HepG2 (cell line): ENCODE data around the gene C2orf74. TPM values are rescaled to one million over a fixed set of nuclear protein-coding genes. Genes with fewer than 3 reads are reported as not detected.

ENCODE experiments used
- ATF7 ChIP-seq, 2 experiments: fragments of 450-650 bp in 1 of 2; sonication (generic) in 1 of 2; formaldehyde crosslinking in 1 of 2; IDR thresholded peaks; 2 replicates each; pipeline versions ENCODE4 v1.4.0 to v1.6.1; 2016 to 2020; ENCODE audit warnings: antibody characterized with exemption in 1 of 2, mild to moderate bottlenecking in 1 of 2, missing genetic modification reagents in 1 of 2
- FOXK1 ChIP-seq: sonication (generic); formaldehyde crosslinking; IDR thresholded peaks from 2 replicates; pipeline ENCODE4 v1.4.0; 2020; ENCODE audit warnings: low read depth, missing genetic modification reagents, borderline replicate concordance
- SOX6 ChIP-seq, 2 experiments: fragments of 450-650 bp in 1 of 2; sonication (generic) in 1 of 2; formaldehyde crosslinking in 1 of 2; IDR thresholded peaks; 2 replicates each; pipeline versions ENCODE4 v1.4.0 to v1.6.1; 2017 to 2020; ENCODE audit warnings: antibody characterized with exemption in 1 of 2, mild to moderate bottlenecking in 1 of 2, missing genetic modification reagents in 1 of 2
- UBTF ChIP-seq: sonication (generic); formaldehyde crosslinking; IDR thresholded peaks from 2 replicates; pipeline ENCODE4 v1.4.0; 2020; ENCODE audit warnings: mild to moderate bottlenecking, missing genetic modification reagents
- ZFAT ChIP-seq: sonication (generic); formaldehyde crosslinking; conservative IDR thresholded peaks from 2 replicates; pipeline ENCODE4 v1.8.1; 2023; ENCODE audit warnings: missing genetic modification reagents, inconsistent platforms
- ZNF326 ChIP-seq: sonication (generic); formaldehyde crosslinking; IDR thresholded peaks from 2 replicates; pipeline ENCODE4 v1.4.0; 2020; ENCODE audit warnings: missing genetic modification reagents, borderline replicate concordance
- ZNF563 ChIP-seq: sonication (generic); formaldehyde crosslinking; IDR thresholded peaks from 2 replicates; pipeline ENCODE4 v1.8.0; 2022; ENCODE audit warnings: mild to moderate bottlenecking, moderate library complexity, missing genetic modification reagents
- ZNF567 ChIP-seq: sonication (generic); formaldehyde crosslinking; IDR thresholded peaks from 2 replicates; pipeline ENCODE4 v1.8.1; 2023; ENCODE audit warnings: mild to moderate bottlenecking, missing genetic modification reagents, borderline replicate concordance
- ZNF749 ChIP-seq: sonication (generic); formaldehyde crosslinking; IDR thresholded peaks from 2 replicates; pipeline ENCODE4 v1.8.0; 2022; ENCODE audit warnings: mild to moderate bottlenecking, missing genetic modification reagents, moderate library complexity, borderline replicate concordance
- ZSCAN22 ChIP-seq: sonication (generic); formaldehyde crosslinking; IDR thresholded peaks from 2 replicates; pipeline ENCODE4 v1.4.0; 2020; ENCODE audit warnings: mild to moderate bottlenecking, missing genetic modification reagents
- polyA plus RNA-seq, 8 experiments: library from polyadenylated mRNA; depleted of rRNA in 3 of 8; stranded (reverse) in 7 of 8; unstranded in 1 of 8; fragments of >200 nt; fragmentation: Illumina TruSeq in 4 of 8; extraction: Trizol in 4 of 8; gene quantifications; 2 replicates each; pipeline versions ENCODE4 v1.2.1 to v1.2.3, GENCODE V29; 2011 to 2016; ENCODE audit warnings: low read depth in 4 of 8, missing spikeins in 1 of 8, mixed read lengths in 1 of 8; ENCODE audit not compliant: insufficient read depth in 1 of 8
- total RNA-seq, 5 experiments: library from RNA; depleted of rRNA; stranded (reverse); fragments of >200 nt; fragmentation: Illumina TruSeq; extraction: Trizol; gene quantifications; 2 replicates each; pipeline ENCODE4 v1.2.3, GENCODE V29; 2016; ENCODE audit warnings: low read depth in 1 of 5
- TF ChIP-seq, protein P1 (sequence below): sonication (generic); formaldehyde crosslinking; IDR thresholded peaks from 2 replicates; pipeline ENCODE4 v1.5.0; 2020; ENCODE audit warnings: mild to moderate bottlenecking, missing genetic modification reagents, borderline replicate concordance
- TF ChIP-seq, protein P2 (sequence below): sonication (generic); formaldehyde crosslinking; IDR thresholded peaks from 2 replicates; pipeline ENCODE4 v1.8.1; 2023; ENCODE audit warnings: missing genetic modification reagents, mild to moderate bottlenecking, borderline replicate concordance
- TF ChIP-seq, protein P3 (sequence below): sonication (generic); formaldehyde crosslinking; IDR thresholded peaks from 2 replicates; pipeline ENCODE4 v1.4.0; 2020; ENCODE audit warnings: low read depth, missing genetic modification reagents
- TF ChIP-seq, protein P4 (sequence below): sonication (generic); formaldehyde crosslinking; IDR thresholded peaks from 2 replicates; pipeline ENCODE4 v1.4.0; 2020; ENCODE audit warnings: missing genetic modification reagents

The C2orf74 gene
- total and polyA plus RNA-seq, 2 of the 13 experiments (the other 11 are each of a cell fraction or from before 2014, with no cell fraction given), result 10.6 to 13.8 TPM

DNA sequence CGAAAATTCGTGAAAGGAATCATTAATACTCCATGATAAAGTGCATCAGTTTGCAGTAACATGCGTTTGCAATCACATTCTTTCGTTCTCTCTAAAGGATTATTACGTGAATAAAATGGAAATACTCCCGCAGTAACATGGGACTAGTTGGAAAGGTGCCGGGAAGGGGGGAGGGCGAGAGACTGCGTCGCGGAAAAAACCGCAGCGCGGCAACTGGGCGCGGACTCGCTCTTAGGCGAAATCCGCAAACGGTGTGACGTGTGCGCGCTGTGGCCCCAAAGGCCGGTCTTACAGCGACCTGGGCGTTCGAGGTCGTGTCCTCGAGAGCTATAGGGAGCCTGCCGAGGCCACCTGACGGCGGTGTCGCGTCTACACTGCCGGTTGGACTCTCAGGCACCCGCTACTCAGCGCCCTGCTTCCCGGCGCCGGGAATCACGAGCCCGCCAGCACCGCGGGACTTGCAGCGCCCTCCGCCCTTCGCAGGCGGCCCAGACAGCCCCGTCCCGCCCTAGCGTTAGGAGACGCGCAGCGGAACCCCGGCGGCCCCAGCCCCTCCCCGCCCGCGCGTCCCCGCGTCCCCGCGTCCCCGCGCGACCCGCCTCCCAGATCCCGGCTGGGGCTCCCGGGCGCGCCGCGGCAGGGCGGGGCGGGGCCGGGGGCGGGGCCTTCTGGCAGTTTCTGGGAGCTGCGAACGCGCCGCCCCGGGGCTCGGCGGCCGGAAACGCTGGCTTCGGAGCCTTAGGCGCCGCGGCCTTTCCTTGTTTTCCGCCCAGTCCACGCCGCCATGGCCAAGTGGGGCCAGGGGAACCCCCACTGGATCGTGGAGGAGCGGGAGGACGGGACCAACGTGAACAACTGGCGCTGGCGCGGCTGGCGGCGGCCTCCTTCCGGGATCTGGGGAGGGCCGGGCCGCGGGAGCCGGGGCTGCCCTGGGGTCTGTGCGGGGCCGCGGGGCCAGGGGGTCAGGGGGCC, 15.1 kb downstream of the C2orf74 start (continued):
- TF ChIP-seq, protein P1, sequence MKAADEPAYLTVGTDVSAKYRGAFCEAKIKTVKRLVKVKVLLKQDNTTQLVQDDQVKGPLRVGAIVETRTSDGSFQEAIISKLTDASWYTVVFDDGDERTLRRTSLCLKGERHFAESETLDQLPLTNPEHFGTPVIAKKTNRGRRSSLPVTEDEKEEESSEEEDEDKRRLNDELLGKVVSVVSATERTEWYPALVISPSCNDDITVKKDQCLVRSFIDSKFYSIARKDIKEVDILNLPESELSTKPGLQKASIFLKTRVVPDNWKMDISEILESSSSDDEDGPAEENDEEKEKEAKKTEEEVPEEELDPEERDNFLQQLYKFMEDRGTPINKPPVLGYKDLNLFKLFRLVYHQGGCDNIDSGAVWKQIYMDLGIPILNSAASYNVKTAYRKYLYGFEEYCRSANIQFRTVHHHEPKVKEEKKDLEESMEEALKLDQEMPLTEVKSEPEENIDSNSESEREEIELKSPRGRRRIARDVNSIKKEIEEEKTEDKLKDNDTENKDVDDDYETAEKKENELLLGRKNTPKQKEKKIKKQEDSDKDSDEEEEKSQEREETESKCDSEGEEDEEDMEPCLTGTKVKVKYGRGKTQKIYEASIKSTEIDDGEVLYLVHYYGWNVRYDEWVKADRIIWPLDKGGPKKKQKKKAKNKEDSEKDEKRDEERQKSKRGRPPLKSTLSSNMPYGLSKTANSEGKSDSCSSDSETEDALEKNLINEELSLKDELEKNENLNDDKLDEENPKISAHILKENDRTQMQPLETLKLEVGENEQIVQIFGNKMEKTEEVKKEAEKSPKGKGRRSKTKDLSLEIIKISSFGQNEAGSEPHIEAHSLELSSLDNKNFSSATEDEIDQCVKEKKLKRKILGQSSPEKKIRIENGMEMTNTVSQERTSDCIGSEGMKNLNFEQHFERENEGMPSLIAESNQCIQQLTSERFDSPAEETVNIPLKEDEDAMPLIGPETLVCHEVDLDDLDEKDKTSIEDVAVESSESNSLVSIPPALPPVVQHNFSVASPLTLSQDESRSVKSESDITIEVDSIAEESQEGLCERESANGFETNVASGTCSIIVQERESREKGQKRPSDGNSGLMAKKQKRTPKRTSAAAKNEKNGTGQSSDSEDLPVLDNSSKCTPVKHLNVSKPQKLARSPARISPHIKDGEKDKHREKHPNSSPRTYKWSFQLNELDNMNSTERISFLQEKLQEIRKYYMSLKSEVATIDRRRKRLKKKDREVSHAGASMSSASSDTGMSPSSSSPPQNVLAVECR (CRISPR knock-in tag), result peak; percentile 82; the same call in 1 of the 2 replicates
- TF ChIP-seq ZNF563 (CRISPR knock-in tag), result peak; percentile 94
- TF ChIP-seq, protein P2, sequence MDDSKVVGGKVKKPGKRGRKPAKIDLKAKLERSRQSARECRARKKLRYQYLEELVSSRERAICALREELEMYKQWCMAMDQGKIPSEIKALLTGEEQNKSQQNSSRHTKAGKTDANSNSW (CRISPR knock-in tag), result no peak; the same call in 1 of the 2 replicates
- TF ChIP-seq ATF7 (IDR thresholded peaks at IDR 0.05), result no peak
- TF ChIP-seq ATF7 (CRISPR knock-in tag; IDR thresholded peaks at IDR 0.05), result no peak; the same call in 1 of the 2 replicates
- TF ChIP-seq ZNF567 (CRISPR knock-in tag), result no peak
- peak; percentile 90 for TF ChIP-seq ZNF749 (CRISPR knock-in tag)
- peak; percentile 18; the same call in 1 of the 2 replicates for TF ChIP-seq FOXK1 (CRISPR knock-in tag)
- TF ChIP-seq ZFAT (CRISPR knock-in tag), result no peak
- no peak for TF ChIP-seq SOX6 (IDR thresholded peaks at IDR 0.05)
- TF ChIP-seq SOX6 (CRISPR knock-in tag; IDR thresholded peaks at IDR 0.05), result peak; percentile 74
- TF ChIP-seq, protein P3, sequence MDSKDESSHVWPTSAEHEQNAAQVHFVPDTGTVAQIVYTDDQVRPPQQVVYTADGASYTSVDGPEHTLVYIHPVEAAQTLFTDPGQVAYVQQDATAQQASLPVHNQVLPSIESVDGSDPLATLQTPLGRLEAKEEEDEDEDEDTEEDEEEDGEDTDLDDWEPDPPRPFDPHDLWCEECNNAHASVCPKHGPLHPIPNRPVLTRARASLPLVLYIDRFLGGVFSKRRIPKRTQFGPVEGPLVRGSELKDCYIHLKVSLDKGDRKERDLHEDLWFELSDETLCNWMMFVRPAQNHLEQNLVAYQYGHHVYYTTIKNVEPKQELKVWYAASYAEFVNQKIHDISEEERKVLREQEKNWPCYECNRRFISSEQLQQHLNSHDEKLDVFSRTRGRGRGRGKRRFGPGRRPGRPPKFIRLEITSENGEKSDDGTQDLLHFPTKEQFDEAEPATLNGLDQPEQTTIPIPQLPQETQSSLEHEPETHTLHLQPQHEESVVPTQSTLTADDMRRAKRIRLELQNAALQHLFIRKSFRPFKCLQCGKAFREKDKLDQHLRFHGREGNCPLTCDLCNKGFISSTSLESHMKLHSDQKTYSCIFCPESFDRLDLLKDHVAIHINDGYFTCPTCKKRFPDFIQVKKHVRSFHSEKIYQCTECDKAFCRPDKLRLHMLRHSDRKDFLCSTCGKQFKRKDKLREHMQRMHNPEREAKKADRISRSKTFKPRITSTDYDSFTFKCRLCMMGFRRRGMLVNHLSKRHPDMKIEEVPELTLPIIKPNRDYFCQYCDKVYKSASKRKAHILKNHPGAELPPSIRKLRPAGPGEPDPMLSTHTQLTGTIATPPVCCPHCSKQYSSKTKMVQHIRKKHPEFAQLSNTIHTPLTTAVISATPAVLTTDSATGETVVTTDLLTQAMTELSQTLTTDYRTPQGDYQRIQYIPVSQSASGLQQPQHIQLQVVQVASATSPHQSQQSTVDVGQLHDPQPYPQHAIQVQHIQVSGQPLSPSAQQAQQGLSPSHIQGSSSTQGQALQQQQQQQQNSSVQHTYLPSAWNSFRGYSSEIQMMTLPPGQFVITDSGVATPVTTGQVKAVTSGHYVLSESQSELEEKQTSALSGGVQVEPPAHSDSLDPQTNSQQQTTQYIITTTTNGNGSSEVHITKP, result peak; percentile 63; the same call in 1 of the 2 replicates
- TF ChIP-seq, protein P4, sequence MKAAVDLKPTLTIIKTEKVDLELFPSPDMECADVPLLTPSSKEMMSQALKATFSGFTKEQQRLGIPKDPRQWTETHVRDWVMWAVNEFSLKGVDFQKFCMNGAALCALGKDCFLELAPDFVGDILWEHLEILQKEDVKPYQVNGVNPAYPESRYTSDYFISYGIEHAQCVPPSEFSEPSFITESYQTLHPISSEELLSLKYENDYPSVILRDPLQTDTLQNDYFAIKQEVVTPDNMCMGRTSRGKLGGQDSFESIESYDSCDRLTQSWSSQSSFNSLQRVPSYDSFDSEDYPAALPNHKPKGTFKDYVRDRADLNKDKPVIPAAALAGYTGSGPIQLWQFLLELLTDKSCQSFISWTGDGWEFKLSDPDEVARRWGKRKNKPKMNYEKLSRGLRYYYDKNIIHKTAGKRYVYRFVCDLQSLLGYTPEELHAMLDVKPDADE (CRISPR knock-in tag), result no peak
- TF ChIP-seq ZNF326, result no peak
- TF ChIP-seq UBTF, result peak; percentile 96
- no peak for TF ChIP-seq ZSCAN22 (CRISPR knock-in tag)
